Epithelial cell of proximal tubule (primary cell): ENCODE data around the gene DDX23. TPM values are rescaled to one million over a fixed set of nuclear protein-coding genes. Genes with fewer than 3 reads are reported as not detected.

Experiments
- DNase-seq: peaks from one replicate; pipeline ENCODE4 v3.0.0-alpha.2; 2011; ENCODE audit warnings: low read depth
- H3K4me3 ChIP-seq: 2 replicates; pipeline ENCODE4 v1.5.1; 2011; ENCODE audit warnings: low read depth, mild to moderate bottlenecking, low read length
- total RNA-seq: library from RNA; depleted of rRNA; stranded (reverse); fragments of >200 nt; gene quantifications from 2 replicates; pipeline ENCODE4 v1.2.3, GENCODE V29; 2015
- TF ChIP-seq, protein P1 (sequence below): conservative IDR thresholded peaks from 2 replicates; pipeline ENCODE4 v1.5.1; 2012; ENCODE audit warnings: low read depth, mild to moderate bottlenecking, low read length

Gene DDX23
- total RNA-seq, 1 donor from 2014 or later = 84.0 TPM

GRCh38 chr12:48783432-48783831, 68.5 kb downstream of the DDX23 start:
- H3K4me3 ChIP-seq = no peak overlapping the region
- no peak for DNase-seq
- TF ChIP-seq, protein P1, sequence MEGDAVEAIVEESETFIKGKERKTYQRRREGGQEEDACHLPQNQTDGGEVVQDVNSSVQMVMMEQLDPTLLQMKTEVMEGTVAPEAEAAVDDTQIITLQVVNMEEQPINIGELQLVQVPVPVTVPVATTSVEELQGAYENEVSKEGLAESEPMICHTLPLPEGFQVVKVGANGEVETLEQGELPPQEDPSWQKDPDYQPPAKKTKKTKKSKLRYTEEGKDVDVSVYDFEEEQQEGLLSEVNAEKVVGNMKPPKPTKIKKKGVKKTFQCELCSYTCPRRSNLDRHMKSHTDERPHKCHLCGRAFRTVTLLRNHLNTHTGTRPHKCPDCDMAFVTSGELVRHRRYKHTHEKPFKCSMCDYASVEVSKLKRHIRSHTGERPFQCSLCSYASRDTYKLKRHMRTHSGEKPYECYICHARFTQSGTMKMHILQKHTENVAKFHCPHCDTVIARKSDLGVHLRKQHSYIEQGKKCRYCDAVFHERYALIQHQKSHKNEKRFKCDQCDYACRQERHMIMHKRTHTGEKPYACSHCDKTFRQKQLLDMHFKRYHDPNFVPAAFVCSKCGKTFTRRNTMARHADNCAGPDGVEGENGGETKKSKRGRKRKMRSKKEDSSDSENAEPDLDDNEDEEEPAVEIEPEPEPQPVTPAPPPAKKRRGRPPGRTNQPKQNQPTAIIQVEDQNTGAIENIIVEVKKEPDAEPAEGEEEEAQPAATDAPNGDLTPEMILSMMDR = no peak

- no peak for DNase-seq
- H3K4me3 ChIP-seq = no peak overlapping the region
- TF ChIP-seq, protein P1 = no peak
Observed at GRCh38 chr12:48782457-48783395, 69.2 kb downstream of the DDX23 start.

DNA sequence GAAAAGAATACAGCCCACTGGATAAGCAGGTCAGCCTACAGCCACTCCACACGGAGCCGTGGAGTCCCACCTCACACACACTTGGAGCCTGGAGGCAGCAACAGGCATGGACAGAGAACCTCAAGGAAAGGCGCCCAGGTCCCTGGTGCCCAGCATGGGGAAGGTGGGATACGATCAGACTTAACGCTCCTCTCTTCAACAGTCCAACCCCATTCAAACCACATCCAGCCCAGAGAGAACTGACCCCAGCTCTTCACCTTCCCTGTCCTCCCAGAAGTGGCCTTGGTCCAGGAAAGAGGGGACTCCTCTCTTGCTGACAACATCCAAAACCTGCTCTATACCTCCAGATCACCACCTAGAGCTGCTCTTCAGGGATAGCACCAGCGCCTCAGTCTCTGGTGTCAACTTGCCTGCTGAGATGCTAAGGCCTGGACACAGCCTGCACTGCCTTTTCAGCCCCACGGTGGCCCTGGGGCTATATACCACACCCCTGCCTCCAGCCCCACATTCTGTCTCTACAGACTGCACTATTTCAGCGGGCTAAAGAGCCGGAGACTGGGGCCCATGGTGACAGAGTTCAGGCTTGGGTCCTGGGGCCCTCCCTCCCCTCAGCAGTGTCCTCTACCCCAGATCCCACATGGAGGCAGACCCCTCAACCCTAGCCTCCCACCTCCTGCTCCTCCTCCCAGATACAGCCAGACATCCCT, 70.1 kb downstream of the DDX23 start:
- TF ChIP-seq, protein P1 = no peak
- no peak for DNase-seq

DNA sequence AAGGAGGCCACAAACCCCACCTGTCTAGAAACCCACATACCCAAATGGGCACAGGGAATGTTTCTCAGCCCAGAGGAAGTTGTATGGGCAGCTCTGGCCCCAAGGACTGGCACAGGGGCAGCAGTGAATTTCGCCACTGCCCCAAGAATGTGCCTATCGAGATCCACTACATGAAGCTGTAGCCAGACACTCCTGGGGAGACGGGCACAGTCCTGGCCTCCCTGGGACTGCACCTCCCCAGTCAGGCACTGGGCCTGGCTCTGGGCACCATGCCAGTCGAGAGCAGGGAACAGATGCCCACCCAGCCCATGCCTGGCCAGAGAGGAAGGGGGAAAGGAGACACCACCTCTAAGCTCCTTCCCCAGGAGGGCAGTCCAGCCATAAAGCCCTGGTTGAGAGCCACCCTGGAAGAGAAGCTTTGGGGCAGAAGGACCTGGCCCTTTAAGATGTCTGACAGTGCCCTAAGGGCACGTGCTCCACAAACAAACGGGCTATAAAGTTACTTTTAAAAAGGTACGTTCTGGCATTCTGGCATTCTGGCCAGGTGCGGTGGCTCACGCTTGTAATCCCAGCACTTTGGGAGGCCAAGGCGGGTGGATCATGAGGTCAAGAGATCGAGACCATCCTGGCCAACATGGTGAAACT, 71.5 kb downstream of the DDX23 start:
- no peak for DNase-seq
- TF ChIP-seq, protein P1 = no peak
- no peak overlapping the region for H3K4me3 ChIP-seq

More for the DNA sequence above, 70.1 kb downstream of the DDX23 start:
- H3K4me3 ChIP-seq = no peak overlapping the region

GRCh38 chr12:48779869-48780268, 72.1 kb downstream of the DDX23 start:
- no peak overlapping the region for H3K4me3 ChIP-seq
- TF ChIP-seq, protein P1 = no peak
- no peak for DNase-seq

Other genes starting within 250 kb of the DDX23 start
- 69.0 and 90.4 TPM in 2 replicates for gene KANSL2, start 169.9 kb downstream of the DDX23 start, total RNA-seq
- 15.6 and 15.9 TPM in 2 replicates for gene CCNT1, start 135.5 kb downstream of the DDX23 start, total RNA-seq
- 13.5 and 21.6 TPM in 2 replicates for gene ADCY6, start 63.1 kb downstream of the DDX23 start, total RNA-seq
- 19.6 and 32.6 TPM in 2 replicates for gene CACNB3, start 33.7 kb downstream of the DDX23 start, total RNA-seq
- 3.3 and 8.9 TPM in 2 replicates for gene RND1, start 13.7 kb upstream of the DDX23 start, total RNA-seq
- 21.0 and 21.8 TPM in 2 replicates for gene FKBP11, start 73.3 kb upstream of the DDX23 start, total RNA-seq
- gene ARF3, start 105.3 kb upstream of the DDX23 start, total RNA-seq = 62.8 and 108 TPM in 2 replicates
- not detected in 2 replicates for gene WNT10B, start 119.6 kb upstream of the DDX23 start, total RNA-seq
- gene WNT1, start 126.2 kb upstream of the DDX23 start, total RNA-seq = not detected in 2 replicates
- gene DDN, start 147.2 kb upstream of the DDX23 start, total RNA-seq = 0.14 and 0.29 TPM in 2 replicates
- 50.7 and 68.5 TPM in 2 replicates for gene PRKAG1, start 166.6 kb upstream of the DDX23 start, total RNA-seq
- gene KMT2D, start 208.6 kb upstream of the DDX23 start, total RNA-seq = 16.6 and 17.2 TPM in 2 replicates
- 1.6 and 2.3 TPM in 2 replicates for gene RHEBL1, start 217.8 kb upstream of the DDX23 start, total RNA-seq
- 0.14 and 0.52 TPM in 2 replicates for gene DHH, start 242.6 kb upstream of the DDX23 start, total RNA-seq